HG03066 (cell line): ENCODE results near the gene ZNF566.

Experiments used
- ATAC-seq: cut with Tn5 transposase; IDR thresholded peaks from one replicate; pipeline ENCODE4 v1.9.1; 2021; ENCODE audit warnings: low read depth; ENCODE audit not compliant: unreplicated experiment

The ZNF566 gene

DNA sequence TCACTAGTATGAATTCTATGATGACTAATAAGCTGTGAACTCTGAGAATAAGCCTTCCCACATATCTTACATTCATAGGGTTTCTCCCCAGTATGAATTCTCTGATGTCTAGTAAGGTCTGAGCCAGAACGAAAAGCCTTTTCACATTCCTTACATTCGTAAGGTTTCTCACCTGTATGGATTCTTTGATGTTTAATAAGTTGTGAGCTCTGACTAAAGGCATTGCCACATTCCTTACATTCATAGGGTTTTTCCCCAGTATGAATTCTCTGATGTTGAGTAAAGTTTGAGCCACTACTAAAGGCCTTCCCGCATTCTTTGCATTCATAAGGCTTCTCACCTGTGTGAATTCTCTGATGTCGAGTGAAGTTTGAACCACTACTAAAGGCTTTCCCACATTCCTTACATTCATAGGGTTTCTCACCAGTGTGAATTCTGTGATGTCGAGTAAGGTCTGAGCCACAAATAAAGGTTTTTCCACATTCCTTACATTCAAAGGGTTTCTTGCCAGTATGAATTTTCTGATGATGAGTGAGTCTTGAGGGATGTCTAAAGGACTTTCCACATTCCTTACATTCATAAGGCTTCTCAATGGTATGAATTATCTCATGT lies 40.2 kb downstream of the ZNF566 start:
- no peak for ATAC-seq

DNA sequence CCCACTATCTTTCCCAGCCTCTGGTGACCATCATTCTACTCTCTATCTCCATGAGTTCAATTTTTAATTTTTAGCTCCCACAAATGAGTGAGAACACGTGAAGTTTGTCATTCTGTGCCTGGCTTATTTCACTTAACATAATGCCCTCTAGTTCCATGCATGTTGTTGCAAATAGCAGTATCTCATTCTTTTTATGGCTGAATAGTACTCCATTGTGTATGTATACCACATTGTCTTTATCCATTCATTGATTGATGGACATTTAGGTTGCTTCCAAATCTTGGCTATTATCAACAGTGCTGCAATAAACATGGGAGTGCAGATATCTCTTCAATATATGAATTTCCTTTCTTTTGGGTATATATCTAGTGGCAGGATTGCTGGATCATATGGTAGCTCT lies 48.0 kb downstream of the ZNF566 start:
- no peak for ATAC-seq

- no peak for ATAC-seq
Observed at GRCh38 chr19:36436531-36436930, 52.8 kb downstream of the ZNF566 start.

DNA sequence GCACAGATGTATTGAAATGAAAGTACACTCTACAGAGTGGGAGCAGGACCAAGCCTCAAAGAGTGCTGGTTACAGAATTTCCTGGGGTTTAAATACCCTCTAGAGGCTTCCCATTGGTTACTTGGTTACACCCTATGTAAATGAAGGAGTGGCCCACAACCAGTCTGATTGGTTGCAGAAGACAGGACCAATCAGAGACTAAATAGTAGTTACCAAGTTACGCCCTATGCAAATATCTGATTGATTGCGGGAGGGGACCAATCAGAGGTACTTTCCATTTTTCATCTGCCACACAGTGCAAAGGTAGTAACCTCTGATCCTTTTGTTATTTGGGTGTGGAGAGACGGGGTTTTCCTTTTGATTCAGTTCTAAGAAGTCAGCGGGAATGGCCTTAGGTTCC lies 65.4 kb downstream of the ZNF566 start:
- ATAC-seq, result no peak

GRCh38 chr19:36421749-36422481 lies 67.4 kb downstream of the ZNF566 start:
- no peak for ATAC-seq

GRCh38 chr19:36420961-36421748 lies 68.2 kb downstream of the ZNF566 start:
- ATAC-seq, result no peak

DNA sequence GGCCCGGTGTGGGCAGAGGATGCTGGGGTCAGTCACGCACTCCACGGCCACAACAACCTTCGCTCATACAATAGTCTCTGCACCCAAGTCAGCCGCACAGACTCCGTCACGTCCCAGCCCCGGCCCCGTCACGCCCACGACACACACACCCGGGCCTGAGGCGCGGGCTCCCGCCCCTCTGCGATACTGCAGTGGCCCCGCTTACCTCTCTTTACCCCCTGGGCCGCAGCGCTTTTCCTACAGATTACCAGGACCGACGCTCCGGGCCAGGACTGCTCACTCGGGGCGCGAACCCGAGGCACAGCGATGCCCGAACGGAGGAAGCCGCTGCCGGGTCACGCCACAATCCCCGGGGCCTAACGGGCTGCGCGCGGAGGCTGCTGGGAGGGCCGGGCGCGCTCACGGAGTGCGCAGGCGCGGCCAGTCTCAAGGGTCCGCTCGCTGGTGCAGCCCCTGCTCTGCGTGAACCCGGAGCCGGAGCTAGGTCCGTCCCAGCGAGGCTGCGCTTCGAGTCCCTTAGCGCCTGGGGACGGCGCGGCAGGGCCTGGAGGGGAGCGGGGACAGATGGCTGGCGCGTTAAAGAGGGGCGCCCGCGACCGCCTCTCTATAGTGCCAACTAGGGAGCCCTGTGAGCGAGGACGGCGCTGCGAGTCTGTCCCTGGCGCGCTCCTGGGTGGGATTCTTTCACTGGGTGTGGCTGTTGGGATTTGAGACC lies 70.9 kb downstream of the ZNF566 start, which contains the start of gene ZFP82:
Gene ZFP82, minus strand, starts transcription at position 358 of the 715 bp plus-strand sequence. CDS start 8,855 bp downstream, outside the sequence.
- peak; percentile 58 for ATAC-seq

GRCh38 chr19:36417752-36418286 lies 71.5 kb downstream of the ZNF566 start:
- ATAC-seq, result no peak

GRCh38 chr19:36409841-36410240 lies 79.5 kb downstream of the ZNF566 start:
- ATAC-seq, result no peak

DNA sequence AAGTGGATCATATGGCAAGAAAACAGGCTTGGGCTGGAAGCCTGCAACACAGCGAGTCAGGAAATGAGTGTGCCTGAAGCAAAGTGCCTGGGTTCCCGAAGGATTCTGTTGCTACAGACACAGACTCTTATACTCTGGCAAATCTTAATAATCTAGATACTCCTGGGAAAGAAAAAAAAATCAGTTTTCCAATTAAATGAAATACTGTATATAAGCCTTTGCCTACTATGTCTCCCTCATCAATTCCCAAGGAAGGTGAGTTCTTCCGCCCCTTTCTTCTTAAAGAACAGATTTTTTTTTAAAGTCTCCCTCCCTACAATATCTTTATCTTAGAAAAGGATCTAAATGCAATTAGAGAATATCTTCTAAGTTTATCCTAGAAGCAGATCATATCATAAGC lies 81.3 kb downstream of the ZNF566 start:
- ATAC-seq, result no peak

GRCh38 chr19:36404498-36404897 lies 84.9 kb downstream of the ZNF566 start:
- ATAC-seq, result no peak

DNA sequence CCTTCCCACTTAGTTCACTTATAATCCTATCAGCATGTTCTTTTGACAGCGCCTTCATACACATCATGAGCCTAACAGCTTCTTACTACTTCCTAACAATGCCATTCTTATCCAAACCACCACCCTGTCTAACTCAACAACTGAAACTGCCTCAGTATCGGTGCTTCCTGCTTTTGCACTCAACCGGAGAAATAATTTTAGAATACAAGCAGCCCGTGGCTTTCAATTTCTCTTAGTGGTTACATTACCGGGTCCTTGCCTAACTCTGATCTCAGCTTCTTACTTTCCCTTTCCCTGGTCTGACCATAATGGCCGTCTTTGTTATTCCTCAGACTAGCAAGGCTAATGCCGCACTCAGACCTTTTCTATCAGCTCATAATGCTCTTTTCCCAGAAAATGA lies 87.9 kb downstream of the ZNF566 start:
- ATAC-seq, result no peak

DNA sequence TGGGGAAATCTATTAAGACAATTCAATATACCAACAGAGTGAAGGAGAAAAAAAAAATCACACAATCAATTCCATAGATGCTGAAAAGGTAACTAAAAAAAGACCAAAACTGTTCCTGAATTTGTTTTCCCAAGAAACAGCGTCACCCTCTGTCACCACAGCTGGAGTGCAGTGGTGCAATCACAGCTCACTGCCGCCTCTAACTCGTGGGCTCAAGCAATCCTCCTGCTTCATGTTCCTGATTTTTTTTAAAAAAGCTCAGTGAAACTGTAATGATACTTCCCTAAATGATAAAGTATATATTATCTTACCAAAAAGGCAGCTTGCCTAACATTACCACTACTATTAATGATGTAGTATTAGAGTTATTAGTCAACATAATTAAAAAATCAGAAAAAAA lies 90.8 kb downstream of the ZNF566 start:
- ATAC-seq, result no peak
